GM19193 (cell line): ENCODE results near the gene CCSER1.

Experiments
- POLR2A ChIP-seq: IDR thresholded peaks from 4 replicates; pipeline ENCODE4 v1.6.1; 2011; ENCODE audit not compliant: insufficient read depth, insufficient read length; ENCODE audit errors: extremely low read depth

Gene CCSER1

GRCh38 chr4:90120037-90120436 lies 7.2 kb upstream of the CCSER1 start:
- no peak for TF ChIP-seq POLR2A

GRCh38 chr4:90120815-90121214 lies 6.4 kb upstream of the CCSER1 start:
- TF ChIP-seq POLR2A: no peak

- no peak for TF ChIP-seq POLR2A
Observed at GRCh38 chr4:90121676-90122354, 5.4 kb upstream of the CCSER1 start.

GRCh38 chr4:90122355-90122748 lies 4.8 kb upstream of the CCSER1 start:
- TF ChIP-seq POLR2A: no peak

- TF ChIP-seq POLR2A: no peak
Observed at GRCh38 chr4:90124276-90124675, 2.9 kb upstream of the CCSER1 start.

- no peak for TF ChIP-seq POLR2A
Observed at GRCh38 chr4:90126805-90127204, 389 bp upstream of the CCSER1 start.

- no peak for TF ChIP-seq POLR2A
Observed at GRCh38 chr4:90127706-90128345, 632 bp downstream of the CCSER1 start.

- no peak for TF ChIP-seq POLR2A
Observed at GRCh38 chr4:90128961-90129495, 1.8 kb downstream of the CCSER1 start.

- no peak for TF ChIP-seq POLR2A
Observed at GRCh38 chr4:90130076-90130475, 2.9 kb downstream of the CCSER1 start.

- no peak for TF ChIP-seq POLR2A
Observed at GRCh38 chr4:90137555-90137954, 10.4 kb downstream of the CCSER1 start.

- TF ChIP-seq POLR2A: no peak
Observed at GRCh38 chr4:90142081-90142480, 14.9 kb downstream of the CCSER1 start.

- no peak for TF ChIP-seq POLR2A
Observed at GRCh38 chr4:90145319-90145718, 18.1 kb downstream of the CCSER1 start.

- TF ChIP-seq POLR2A: no peak
Observed at GRCh38 chr4:90146306-90146705, 19.1 kb downstream of the CCSER1 start.

GRCh38 chr4:90148574-90149148 lies 21.5 kb downstream of the CCSER1 start:
- no peak for TF ChIP-seq POLR2A

GRCh38 chr4:90152024-90152423 lies 24.8 kb downstream of the CCSER1 start:
- TF ChIP-seq POLR2A: no peak

GRCh38 chr4:90159193-90159592 lies 32.0 kb downstream of the CCSER1 start:
- no peak for TF ChIP-seq POLR2A

- TF ChIP-seq POLR2A: no peak
Observed at GRCh38 chr4:90160044-90160443, 32.9 kb downstream of the CCSER1 start.

- TF ChIP-seq POLR2A: no peak
Observed at GRCh38 chr4:90162566-90162965, 35.4 kb downstream of the CCSER1 start.
